ENCODE results near the gene ITPR3. TPM values are rescaled to one million over a fixed set of nuclear protein-coding genes. Genes with fewer than 3 reads are reported as not detected.
"Not testable (repeated sequence)": the region's sequence is repeated elsewhere in the genome, so short reads cannot be mapped to it uniquely, and the experiment has no call there.

ITPR3 gene
- total RNA-seq, 1 donor from 2014 or later, result 5.6 TPM

- no peak for TF ChIP-seq CTCF (IDR thresholded peaks at IDR 0.05; ENCODE audit: borderline replicate concordance)
- peaks cover 13% of the 10 kb centered on the region for H3K27me3 ChIP-seq (ENCODE audit: low read depth)
- H3K27ac ChIP-seq (replicated peaks), result no peak overlapping the region
These were observed 2.8 kb downstream of the ITPR3 start for GRCh38 chr6:33623895-33624381.

GRCh38 chr6:33624856-33625255 lies 3.7 kb downstream of the ITPR3 start:
- Histone ChIP-seq H3K36me3 (no peaks in the 10 kb centered on the region), H3K27ac (replicated peaks) (no peak overlapping the region), H3K27me3 (ENCODE audit: low read depth) (peaks cover 13% of the 10 kb centered on the region), H3K9me3 (replicated peaks) (no peaks in the 10 kb centered on the region), H3K4me1 (peaks cover 58% of the 10 kb centered on the region), H3K4me3 (no peak overlapping the region)
- no peak for DNase-seq
- TF ChIP-seq CTCF (IDR thresholded peaks at IDR 0.05; ENCODE audit: borderline replicate concordance), result no peak
- intact Hi-C loops (cut with micrococcal nuclease), result no loop called here

More at GRCh38 chr6:33623895-33624381, 2.8 kb downstream of the ITPR3 start:
- Histone ChIP-seq H3K9me3 (replicated peaks) (no peaks in the 10 kb centered on the region), H3K4me3 (no peak overlapping the region), H3K4me1 (peaks cover 67% of the 10 kb centered on the region), H3K36me3 (no peaks in the 10 kb centered on the region)
- intact Hi-C loops (cut with micrococcal nuclease), result no loop called here
- no peak for DNase-seq

DNA sequence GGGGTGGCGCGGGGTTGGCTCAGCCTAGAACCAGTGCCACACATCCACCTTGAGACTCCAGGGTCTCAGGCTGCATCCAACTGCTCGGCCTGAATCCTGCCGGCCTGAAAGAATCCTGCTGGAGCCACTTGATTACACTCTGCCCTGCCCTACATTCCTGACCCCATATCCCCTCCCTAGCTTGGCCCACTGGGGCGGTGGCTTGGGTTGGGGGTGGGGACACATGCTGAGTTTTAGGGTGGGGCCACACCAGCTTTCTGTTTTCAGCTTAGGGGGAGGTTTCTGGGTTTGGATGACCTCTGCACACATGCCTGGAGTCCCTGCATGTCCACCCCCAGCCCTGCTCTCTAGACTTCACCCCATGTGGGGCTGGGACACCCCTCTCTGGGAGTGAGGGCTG lies 6.8 kb downstream of the ITPR3 start:
- TF ChIP-seq CTCF (IDR thresholded peaks at IDR 0.05; ENCODE audit: borderline replicate concordance), result no peak
- Histone ChIP-seq H3K36me3 (no peaks in the 10 kb centered on the region), H3K27me3 (ENCODE audit: low read depth) (no peaks in the 10 kb centered on the region), H3K27ac (replicated peaks) (peak overlapping the region; percentile 31), H3K4me1 (peaks cover 53% of the 10 kb centered on the region), H3K4me3 (no peak overlapping the region), H3K9me3 (replicated peaks) (no peaks in the 10 kb centered on the region)
- intact Hi-C loops (cut with micrococcal nuclease), result no loop called here
- no peak for DNase-seq

DNA sequence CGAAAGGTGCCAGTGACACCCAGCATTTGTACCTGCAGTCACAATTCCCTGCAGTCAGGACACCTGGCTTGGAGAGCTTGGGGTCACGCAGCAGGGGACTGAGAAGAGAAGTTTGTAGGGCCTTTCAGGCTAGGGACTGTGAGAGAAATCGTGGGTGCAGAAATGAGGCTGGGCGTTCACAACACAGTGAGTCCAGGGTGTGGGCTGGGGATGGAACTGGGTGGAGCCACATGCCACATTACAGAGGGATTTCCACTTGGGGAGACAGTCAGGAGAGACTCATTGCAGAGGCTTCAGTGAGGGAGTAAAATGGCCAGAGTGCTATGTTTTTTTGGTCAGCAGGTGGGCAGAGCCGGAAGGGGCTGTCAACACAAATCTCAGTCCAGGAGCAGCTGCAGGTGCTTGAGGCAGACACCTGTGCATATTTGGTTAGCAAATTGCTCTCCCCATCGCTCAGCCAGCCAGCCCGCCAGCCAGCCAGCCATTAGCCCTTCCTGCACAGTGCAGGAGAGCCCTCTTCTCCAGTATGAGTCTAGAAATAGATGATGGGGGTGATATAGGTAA lies 7.4 kb downstream of the ITPR3 start:
- Histone ChIP-seq H3K4me3 (no peak overlapping the region), H3K27me3 (ENCODE audit: low read depth) (no peaks in the 10 kb centered on the region), H3K36me3 (no peaks in the 10 kb centered on the region), H3K4me1 (peaks cover 52% of the 10 kb centered on the region), H3K27ac (replicated peaks) (peak overlapping the region; percentile 31), H3K9me3 (replicated peaks) (no peaks in the 10 kb centered on the region)
- no peak for DNase-seq
- TF ChIP-seq CTCF (IDR thresholded peaks at IDR 0.05; ENCODE audit: borderline replicate concordance), result no peak
- intact Hi-C loops (cut with micrococcal nuclease), result no loop called here

DNA sequence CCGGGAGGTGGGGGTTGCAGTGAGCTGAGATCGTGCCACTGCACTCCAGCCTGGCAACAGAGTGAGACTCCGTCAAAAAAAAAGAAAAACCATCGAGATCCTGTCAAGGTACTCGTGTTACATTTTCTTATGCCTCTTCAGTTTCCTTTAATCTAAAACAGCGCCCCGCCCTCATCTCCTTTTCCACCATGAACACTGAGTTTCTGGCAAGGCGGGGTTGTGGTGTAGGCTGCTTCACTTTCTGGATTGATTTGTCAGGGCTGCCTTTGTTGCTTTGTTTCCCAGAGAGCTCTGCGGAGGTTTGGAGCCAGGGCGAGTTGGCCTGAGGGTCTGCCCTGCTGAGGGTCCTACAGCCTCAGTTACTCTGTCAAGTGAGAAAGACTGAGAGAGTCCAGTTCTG lies 8.9 kb downstream of the ITPR3 start:
- intact Hi-C loops (cut with micrococcal nuclease), result no loop called here
- peaks cover 56% of the 10 kb centered on the region for H3K4me1 ChIP-seq
- TF ChIP-seq CTCF (IDR thresholded peaks at IDR 0.05; ENCODE audit: borderline replicate concordance), result no peak
- no peak for DNase-seq
- H3K9me3 ChIP-seq (replicated peaks), result no peaks in the 10 kb centered on the region
- no peaks in the 10 kb centered on the region for H3K36me3 ChIP-seq
- no peaks in the 10 kb centered on the region for H3K27me3 ChIP-seq (ENCODE audit: low read depth)
- no peak overlapping the region for H3K4me3 ChIP-seq
- H3K27ac ChIP-seq (replicated peaks), result peak overlapping the region; percentile 8

DNA sequence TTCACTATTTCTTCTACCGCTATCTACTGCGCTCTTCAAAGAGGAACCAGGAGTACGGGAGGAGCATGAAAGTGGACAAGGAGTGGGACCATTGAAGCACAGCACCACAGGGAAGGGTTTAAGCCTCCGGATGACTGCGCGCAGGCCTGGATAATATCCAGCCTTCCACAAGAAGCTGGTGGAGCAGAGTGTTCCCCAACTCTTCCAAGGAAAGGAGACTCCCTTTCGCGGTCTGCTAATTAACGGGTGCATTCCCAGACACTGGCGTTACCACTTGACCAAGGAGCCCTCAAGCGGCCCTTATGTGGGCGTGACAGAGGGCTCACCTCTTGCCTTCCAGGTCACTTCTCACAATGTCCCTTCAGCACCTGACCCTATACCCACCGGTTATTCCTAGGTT lies 10.4 kb downstream of the ITPR3 start:
- H3K9me3 ChIP-seq (replicated peaks); intact Hi-C loops (cut with micrococcal nuclease); DNase-seq; H3K27ac ChIP-seq (replicated peaks); H3K27me3 ChIP-seq (ENCODE audit: low read depth); H3K36me3 ChIP-seq; H3K4me3 ChIP-seq: not testable (repeated sequence)
- peaks cover 61% of the 10 kb centered on the region for H3K4me1 ChIP-seq

All from left ventricle myocardium inferior (tissue), 1 donor.